Stimulated activated memory B cell treated with anti-CD40 and anti-IgM and Interleukin-4, amounts not matched to agents 10 μg/mL and 1 μg/mL and 100 μg/mL, for 72 hours (primary cell): ENCODE results near the gene GSTA4.
"Not testable (repeated sequence)": the region's sequence is repeated elsewhere in the genome, so short reads cannot be mapped to it uniquely, and the experiment has no call there.

Experiments used
- ATAC-seq: fragments of 150-1000 bp; cut with Tn5 transposase; 2 replicates; pipeline ENCODE4 v1.10.0; 2021
- H3K27ac Mint-ChIP-seq: one replicate; pipeline ENCODE4 v1.8.0; 2022; ENCODE audit warnings: mild to moderate bottlenecking, mixed read lengths
- H3K27me3 Mint-ChIP-seq: one replicate; pipeline ENCODE4 v1.8.0; 2022; ENCODE audit warnings: mixed read lengths
- H3K36me3 Mint-ChIP-seq: one replicate; pipeline ENCODE4 v1.8.0; 2022; ENCODE audit warnings: mixed read lengths
- H3K4me1 Mint-ChIP-seq: one replicate; pipeline ENCODE4 v1.8.0; 2022; ENCODE audit warnings: mixed read lengths
- H3K4me3 Mint-ChIP-seq: one replicate; pipeline ENCODE4 v1.8.0; 2022; ENCODE audit warnings: mild to moderate bottlenecking, moderate library complexity, mixed read lengths
- H3K9me3 Mint-ChIP-seq: one replicate; pipeline ENCODE4 v1.8.0; 2022; ENCODE audit warnings: mixed read lengths

The GSTA4 gene

DNA sequence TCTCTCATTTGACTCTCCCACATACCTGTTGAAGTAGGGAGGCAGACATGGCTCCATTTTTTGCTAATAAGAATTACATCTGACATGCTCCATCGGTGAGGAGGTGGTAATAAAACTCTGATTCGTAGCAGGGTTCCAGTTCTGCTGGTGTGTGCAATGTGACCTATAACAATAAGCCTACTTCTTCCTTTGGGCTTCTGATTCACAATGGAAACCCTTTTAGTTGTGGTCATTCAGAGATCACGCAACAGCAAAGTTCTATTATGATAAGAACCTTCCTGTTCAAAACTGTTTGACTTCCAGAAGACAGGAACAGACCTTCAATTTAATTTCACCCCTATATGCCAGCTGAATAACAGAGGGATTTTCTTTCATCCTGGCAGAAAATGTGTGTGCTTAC is 31.4 kb upstream of the GSTA4 start:
- H3K4me1 Mint-ChIP-seq, result no peaks in the 10 kb centered on the region
- no peak overlapping the region for H3K4me3 Mint-ChIP-seq
- H3K27me3 Mint-ChIP-seq, result no peaks in the 10 kb centered on the region
- H3K36me3 Mint-ChIP-seq, result peaks cover 46% of the 10 kb centered on the region
- no peaks in the 10 kb centered on the region for H3K9me3 Mint-ChIP-seq
- no peak overlapping the region for H3K27ac Mint-ChIP-seq
- no peak for ATAC-seq

DNA sequence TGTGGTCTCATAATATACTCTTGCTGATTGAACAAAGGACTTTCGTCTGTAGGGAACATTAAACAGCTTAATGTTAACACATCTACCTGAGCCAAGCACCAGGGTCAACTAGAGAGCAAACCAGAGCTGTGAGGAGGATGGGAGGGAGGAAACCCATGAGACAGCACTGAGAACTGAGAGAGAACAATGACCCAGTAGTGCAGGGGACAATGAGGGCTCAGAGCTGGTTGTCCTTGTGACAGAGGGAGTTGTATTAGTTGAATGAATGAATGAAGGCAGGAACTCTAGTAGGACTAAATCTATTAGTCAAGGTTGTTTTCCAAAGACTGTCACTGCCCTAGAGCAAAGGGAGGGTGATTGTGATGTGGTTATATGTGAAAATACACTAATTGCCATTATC is 28.2 kb upstream of the GSTA4 start:
- Mint-ChIP-seq H3K27ac (no peak overlapping the region), H3K9me3 (no peaks in the 10 kb centered on the region)

DNA sequence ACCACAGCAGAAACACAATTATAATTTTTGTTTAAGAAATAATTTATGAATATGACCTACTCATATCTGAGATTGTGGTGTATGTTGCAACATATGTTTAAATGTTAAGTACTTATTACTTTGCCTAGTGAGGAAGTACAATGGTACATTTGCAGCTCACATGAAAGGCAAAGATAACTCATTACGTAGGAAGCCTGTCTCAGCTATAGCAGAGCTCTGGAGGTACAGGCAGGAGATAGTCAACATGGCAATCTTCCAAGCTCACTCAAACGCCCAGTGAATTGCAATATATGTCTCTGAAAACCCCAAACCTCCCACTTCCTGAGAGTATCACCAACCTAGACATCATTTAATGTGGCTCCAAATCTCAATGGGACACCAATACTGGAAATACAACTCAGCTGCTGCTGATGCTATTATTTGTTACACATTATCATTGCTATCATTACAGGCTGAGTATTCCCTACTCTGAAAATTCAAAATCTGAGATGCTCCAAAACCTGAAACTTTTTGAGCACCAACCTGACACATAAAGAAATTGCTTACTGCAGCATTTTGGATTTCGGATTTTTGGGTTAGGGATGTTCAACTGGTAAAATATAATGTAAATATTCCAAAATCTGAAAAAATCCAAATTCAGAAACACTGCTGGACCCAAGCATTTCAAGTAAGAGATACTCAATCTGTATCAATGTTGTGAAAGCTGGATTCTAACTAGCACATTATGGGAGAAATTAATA is 25.1 kb upstream of the GSTA4 start:
- Mint-ChIP-seq H3K36me3 (peaks cover 34% of the 10 kb centered on the region), H3K9me3 (no peaks in the 10 kb centered on the region), H3K27me3 (no peaks in the 10 kb centered on the region), H3K27ac (no peak overlapping the region), H3K4me3 (no peak overlapping the region), H3K4me1 (no peaks in the 10 kb centered on the region)
- no peak for ATAC-seq

More for the DNA sequence above, 28.2 kb upstream of the GSTA4 start:
- no peak for ATAC-seq
- H3K27me3 Mint-ChIP-seq, result no peaks in the 10 kb centered on the region
- H3K4me1 Mint-ChIP-seq, result no peaks in the 10 kb centered on the region
- H3K36me3 Mint-ChIP-seq, result peaks cover 28% of the 10 kb centered on the region
- H3K4me3 Mint-ChIP-seq, result no peak overlapping the region

DNA sequence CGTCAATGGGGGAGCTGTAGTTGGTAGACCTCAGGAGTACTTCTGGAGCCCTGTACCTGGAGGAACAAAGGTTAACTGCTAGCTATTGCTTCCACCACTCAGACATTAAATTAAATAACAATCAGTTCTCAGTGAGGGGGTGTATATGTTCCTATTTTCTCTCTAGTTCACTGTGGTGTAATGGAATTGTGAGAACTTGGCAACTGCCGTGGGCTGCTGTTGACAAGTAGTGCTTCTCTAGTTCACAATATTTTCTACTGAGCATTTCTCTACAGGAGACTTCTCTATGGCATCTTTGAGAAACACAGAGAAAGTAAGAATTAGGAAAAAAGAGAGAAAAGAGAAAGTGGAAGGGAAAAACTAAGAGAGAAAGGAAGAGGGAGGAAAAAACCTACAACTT is 23.4 kb upstream of the GSTA4 start:
- Mint-ChIP-seq H3K27me3 (no peaks in the 10 kb centered on the region), H3K4me1 (no peaks in the 10 kb centered on the region), H3K27ac (no peak overlapping the region), H3K36me3 (peaks cover 41% of the 10 kb centered on the region), H3K9me3 (no peaks in the 10 kb centered on the region), H3K4me3 (no peak overlapping the region)
- no peak for ATAC-seq

DNA sequence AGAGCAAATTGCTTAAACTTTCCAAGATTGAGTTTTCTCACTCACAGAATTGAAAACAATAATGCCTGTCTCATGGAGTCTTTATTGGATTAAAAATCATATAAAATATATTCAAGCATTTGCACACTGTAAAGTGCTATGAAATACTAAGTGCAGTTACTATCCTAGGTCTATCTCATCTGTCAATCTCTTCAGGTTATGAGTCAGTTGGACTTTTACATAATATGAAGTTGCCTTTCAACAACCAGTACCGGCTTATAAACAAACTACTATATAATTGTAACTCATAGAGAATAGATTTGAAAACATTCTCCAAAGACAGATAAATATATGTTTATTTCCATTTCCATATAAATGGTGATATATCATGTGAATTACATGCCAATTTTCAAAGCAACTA is 20.4 kb upstream of the GSTA4 start:
- no peaks in the 10 kb centered on the region for H3K9me3 Mint-ChIP-seq
- H3K4me3 Mint-ChIP-seq, result no peak overlapping the region
- no peak for ATAC-seq
- no peaks in the 10 kb centered on the region for H3K27me3 Mint-ChIP-seq
- no peak overlapping the region for H3K27ac Mint-ChIP-seq
- peaks cover 45% of the 10 kb centered on the region for H3K36me3 Mint-ChIP-seq
- H3K4me1 Mint-ChIP-seq, result no peaks in the 10 kb centered on the region

DNA sequence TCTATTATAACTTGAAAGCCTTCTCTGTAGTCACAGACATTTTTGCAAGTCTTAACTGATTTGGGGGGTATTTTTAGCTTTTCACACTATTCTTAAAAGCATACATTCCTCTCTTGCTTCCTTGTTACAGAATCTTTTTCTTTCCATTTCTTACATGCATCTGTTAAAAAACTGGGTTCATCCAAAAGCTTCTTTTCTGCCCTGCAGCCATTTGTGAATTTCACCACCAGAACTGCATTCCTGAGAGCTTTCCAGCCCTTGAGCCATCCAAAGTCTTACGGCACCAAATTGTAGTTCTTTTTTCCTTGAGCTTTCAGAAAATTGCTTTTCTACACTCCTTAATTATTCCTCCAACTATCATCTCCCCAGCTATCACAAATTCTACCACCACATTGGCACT is 19.7 kb upstream of the GSTA4 start:
- Mint-ChIP-seq H3K4me1 (no peaks in the 10 kb centered on the region), H3K27ac (no peak overlapping the region), H3K9me3 (no peaks in the 10 kb centered on the region), H3K27me3 (no peaks in the 10 kb centered on the region), H3K36me3 (peaks cover 52% of the 10 kb centered on the region), H3K4me3 (no peak overlapping the region)
- ATAC-seq, result no peak

DNA sequence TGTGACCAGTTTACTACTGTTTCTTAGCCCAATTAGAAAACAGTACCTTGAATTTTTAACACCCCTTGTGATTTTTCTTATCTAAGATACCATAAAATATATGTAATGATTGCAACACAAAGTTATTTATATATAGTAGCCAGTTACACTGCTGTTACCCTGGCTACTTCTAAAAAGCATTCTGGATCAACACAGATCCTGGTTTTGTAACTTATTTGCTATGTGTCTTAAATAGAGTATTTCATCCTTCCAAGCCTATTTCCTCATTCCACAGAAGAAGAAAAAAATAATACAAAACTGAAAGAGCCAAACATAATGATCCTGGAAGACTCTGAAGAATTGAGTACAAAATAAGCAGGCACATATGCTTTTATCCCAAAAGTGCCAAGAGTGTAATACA is 19.0 kb upstream of the GSTA4 start:
- H3K9me3 Mint-ChIP-seq, result no peaks in the 10 kb centered on the region
- no peak overlapping the region for H3K27ac Mint-ChIP-seq
- ATAC-seq, result no peak
- no peaks in the 10 kb centered on the region for H3K27me3 Mint-ChIP-seq
- no peak overlapping the region for H3K4me3 Mint-ChIP-seq
- H3K4me1 Mint-ChIP-seq, result no peaks in the 10 kb centered on the region
- peaks cover 59% of the 10 kb centered on the region for H3K36me3 Mint-ChIP-seq

DNA sequence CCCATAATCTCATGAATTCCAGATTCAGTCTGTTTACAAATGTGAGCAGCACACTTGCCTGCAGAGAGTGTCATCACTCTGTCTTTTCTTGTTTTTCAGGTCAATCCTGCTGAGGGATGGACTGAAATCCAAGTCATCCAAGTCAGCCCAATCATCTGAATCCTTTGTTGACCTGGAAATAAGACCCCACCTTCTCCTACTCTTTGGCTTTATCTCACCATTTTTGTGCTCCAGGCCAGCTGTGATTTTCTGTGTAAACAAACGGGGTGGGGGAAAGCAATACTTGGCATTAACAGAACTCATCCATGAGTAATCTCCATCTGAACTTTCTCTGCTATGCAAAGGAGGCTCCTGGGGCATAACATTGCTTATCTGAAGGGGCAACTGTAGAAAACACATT is 16.9 kb upstream of the GSTA4 start:
- Mint-ChIP-seq H3K4me1 (no peaks in the 10 kb centered on the region), H3K4me3 (no peak overlapping the region), H3K36me3 (peaks cover 49% of the 10 kb centered on the region), H3K9me3 (no peaks in the 10 kb centered on the region), H3K27ac (no peak overlapping the region), H3K27me3 (no peaks in the 10 kb centered on the region)
- ATAC-seq, result no peak

DNA sequence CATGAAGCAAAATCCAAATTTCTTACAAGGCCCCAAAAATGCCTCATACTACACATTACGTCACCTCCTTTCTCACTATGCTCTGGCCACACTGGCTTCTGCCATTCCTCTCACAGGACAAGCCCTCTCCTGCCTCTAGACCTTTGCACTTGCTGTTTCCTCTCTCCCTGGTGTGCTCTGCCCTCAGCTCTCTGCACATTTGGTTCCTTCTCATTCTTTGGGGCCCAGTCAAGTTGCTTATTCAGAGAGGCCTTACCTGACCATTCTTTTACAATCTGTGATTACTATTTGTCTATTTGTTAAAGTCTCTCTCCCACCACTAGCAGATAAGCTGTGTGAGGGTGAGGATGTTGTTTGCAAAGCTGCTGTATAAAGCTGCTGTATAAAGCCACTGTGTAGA is 15.4 kb upstream of the GSTA4 start:
- Mint-ChIP-seq H3K36me3 (peaks cover 50% of the 10 kb centered on the region), H3K27ac (no peak overlapping the region), H3K4me3 (no peak overlapping the region)

DNA sequence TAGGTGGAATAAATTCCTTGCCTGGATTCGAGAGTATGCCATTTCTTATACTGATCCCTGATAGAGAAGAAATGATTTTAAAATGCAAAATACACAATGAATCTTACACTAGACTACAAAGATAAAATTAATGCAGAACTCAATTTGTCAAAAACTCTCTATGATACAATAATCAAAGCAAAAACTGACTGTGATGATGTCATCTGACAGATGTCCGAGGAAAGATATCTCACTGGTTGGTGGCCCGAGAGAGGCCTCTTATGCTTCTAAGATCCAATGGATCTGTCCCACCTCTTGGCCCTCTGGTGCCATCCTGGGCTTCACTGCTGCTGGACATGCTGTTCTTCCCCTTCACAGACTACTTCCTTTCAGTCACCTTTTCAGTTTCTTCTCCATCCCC is 14.4 kb upstream of the GSTA4 start:
- Mint-ChIP-seq H3K4me3 (no peak overlapping the region), H3K4me1 (no peaks in the 10 kb centered on the region), H3K9me3 (no peaks in the 10 kb centered on the region), H3K27me3 (no peaks in the 10 kb centered on the region), H3K27ac (no peak overlapping the region), H3K36me3 (peaks cover 50% of the 10 kb centered on the region)
- ATAC-seq, result no peak

More for the DNA sequence above, 15.4 kb upstream of the GSTA4 start:
- Mint-ChIP-seq H3K4me1 (no peaks in the 10 kb centered on the region), H3K27me3 (no peaks in the 10 kb centered on the region), H3K9me3 (no peaks in the 10 kb centered on the region)
- no peak for ATAC-seq

DNA sequence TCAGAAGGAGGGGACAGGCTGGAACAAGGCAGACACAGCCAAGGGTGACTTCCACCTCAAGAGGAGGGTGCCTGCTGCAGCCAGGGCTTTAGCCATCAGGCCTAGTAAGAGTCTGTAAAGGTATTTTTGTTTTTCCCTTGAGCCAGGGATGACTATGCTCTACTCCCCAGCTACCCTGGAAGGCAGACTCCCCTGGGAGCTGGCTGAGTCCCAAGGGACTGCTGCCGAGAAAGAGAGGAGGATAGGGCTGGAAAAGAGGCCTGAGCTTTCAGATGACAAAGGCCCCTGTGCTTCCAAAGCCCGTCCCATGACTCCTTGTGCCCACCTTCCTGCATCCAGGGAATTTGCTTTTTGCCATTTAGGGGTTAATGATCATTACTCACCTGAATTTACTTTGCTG is 14.0 kb upstream of the GSTA4 start:
- H3K36me3 Mint-ChIP-seq, result peaks cover 51% of the 10 kb centered on the region
- no peak overlapping the region for H3K27ac Mint-ChIP-seq
- no peaks in the 10 kb centered on the region for H3K27me3 Mint-ChIP-seq
- no peak overlapping the region for H3K4me3 Mint-ChIP-seq
- no peak for ATAC-seq
- H3K4me1 Mint-ChIP-seq, result no peaks in the 10 kb centered on the region
- no peaks in the 10 kb centered on the region for H3K9me3 Mint-ChIP-seq

DNA sequence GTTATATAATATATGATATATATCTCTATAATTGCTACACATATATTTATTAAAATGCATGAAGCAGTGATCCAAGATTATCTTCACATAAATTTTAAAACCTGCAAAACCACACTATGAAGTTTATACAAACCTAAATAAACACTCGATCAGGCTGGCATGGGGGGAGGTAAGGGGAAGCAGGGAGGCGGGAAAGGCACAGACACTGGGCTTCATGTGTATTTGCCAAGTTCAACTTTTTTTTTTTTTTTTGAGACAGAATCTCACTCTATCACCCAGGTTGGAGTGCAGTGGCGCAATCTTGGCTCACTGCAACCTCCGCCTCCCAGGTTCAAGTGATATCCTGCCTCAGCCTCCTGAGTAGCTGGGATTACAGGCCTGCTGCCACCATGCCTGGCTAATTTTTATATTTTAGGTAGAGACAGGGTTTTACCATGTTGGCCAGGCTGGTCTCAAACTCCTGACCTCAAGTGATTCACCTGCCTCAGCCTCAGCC is 13.2 kb upstream of the GSTA4 start:
- not testable (repeated sequence) for H3K4me1 Mint-ChIP-seq, H3K9me3 Mint-ChIP-seq, H3K4me3 Mint-ChIP-seq, ATAC-seq, H3K27me3 Mint-ChIP-seq, H3K27ac Mint-ChIP-seq
- peaks cover 50% of the 10 kb centered on the region for H3K36me3 Mint-ChIP-seq

DNA sequence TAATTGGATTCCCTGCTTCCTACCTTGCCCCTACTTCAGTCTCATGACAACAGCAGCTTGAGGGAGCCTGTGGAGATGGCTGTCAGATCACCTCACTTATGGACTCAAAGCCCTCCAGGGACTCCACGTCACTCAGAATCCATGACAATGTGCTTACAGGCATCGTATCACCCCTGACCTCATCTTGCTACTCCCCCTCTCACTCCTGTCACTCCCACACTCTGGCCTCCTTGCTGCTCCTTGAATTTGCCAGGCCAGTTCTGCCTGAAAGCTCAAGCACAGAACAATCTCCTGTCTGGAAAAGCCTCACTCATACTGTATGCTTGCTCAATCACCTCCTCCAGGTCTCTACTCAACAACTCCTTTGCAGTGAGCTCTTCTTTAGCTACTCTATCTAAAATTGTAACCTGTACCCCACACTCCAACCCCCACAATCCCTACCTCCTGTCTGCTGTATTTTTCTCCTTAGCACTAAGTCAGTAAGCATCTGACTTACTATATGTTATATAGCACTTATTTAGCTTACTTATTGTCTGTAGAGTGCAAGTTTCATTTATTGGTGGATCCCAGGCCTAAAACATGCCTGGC is 10.7 kb upstream of the GSTA4 start:
- no peak for ATAC-seq
- no peaks in the 10 kb centered on the region for H3K9me3 Mint-ChIP-seq
- H3K4me3 Mint-ChIP-seq, result no peak overlapping the region
- H3K27ac Mint-ChIP-seq, result no peak overlapping the region
- H3K4me1 Mint-ChIP-seq, result no peaks in the 10 kb centered on the region
- H3K27me3 Mint-ChIP-seq, result no peaks in the 10 kb centered on the region
- H3K36me3 Mint-ChIP-seq, result peaks cover 44% of the 10 kb centered on the region

DNA sequence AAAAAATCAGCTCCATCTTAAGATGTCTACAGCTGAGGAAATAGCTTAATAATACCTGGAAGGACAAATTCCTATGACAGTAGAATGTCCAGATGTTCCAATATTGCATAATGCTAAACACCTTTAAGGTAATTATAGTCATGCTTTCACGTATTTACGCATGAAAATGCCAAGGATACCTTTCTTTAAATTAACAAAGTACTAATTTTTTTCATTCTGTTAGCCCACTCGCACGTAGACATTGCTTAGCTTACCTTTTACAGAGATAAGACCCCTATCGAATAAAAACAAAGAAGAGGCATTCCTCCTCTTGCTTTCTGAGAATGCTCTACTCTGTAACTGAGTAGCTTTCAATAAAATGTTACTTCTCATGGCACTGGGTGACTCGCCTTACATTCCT is 4.4 kb upstream of the GSTA4 start:
- Mint-ChIP-seq H3K36me3 (peaks cover 5% of the 10 kb centered on the region), H3K4me3 (no peak overlapping the region), H3K27ac (no peak overlapping the region), H3K4me1 (peaks cover 20% of the 10 kb centered on the region), H3K27me3 (no peaks in the 10 kb centered on the region), H3K9me3 (no peaks in the 10 kb centered on the region)
- no peak for ATAC-seq

DNA sequence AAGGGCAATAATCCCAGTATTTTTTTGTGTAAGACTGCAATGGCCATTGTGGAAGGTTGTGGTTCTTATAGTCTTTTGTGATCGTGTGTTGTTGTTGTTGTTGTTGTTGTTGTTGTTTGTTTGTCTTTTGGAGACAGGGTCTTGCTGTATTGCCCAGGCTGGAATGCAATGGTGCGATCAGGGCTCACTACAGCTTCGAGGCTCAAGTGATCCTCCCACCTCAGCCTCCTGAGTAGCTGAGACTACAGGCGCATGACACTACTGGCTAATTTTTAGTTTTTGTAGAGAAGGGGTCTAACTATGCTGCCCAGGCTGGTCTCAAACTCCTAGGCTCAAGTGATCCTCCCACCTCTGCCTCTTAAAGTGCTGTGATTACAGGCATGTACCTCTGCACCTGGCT is 3.5 kb upstream of the GSTA4 start:
- H3K27me3 Mint-ChIP-seq, result no peaks in the 10 kb centered on the region
- H3K27ac Mint-ChIP-seq, result no peak overlapping the region
- H3K9me3 Mint-ChIP-seq, result no peaks in the 10 kb centered on the region
- no peak overlapping the region for H3K4me3 Mint-ChIP-seq
- H3K36me3 Mint-ChIP-seq, result no peaks in the 10 kb centered on the region
- peaks cover 23% of the 10 kb centered on the region for H3K4me1 Mint-ChIP-seq
- no peak for ATAC-seq

DNA sequence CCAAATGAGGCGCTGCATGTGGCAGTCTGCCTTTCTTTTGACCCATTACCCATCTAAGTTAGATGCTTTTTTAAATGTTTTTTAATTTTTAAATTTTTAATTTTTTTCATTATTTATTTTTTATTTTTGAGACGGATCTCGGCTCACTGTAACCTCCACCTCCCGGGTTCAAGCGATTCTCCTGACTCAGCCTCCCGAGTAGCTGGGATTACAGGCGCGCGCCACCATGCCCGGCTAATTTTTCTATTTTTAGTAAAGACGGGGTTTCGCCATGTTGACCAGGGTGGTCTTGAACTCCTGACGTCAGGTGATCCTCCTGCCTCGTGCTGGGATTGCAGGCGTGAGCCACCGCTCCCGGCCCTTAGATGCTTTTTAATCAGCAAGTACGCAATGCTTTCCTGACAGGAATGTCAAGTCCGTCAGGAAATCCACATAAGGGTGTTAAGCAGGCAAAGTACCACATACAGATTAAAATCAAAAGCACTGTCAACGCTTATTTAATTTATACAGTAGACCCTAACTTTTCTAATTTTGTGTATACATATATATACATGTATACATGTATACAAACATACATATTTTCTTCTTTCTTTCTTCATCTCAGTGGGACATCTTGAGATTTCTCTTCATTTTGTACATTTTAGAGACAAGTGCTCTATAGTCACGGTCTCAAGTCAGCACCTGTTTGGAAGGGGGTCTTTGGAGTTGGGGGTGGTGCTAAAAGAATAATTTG is 995 bp upstream of the GSTA4 start:
- Mint-ChIP-seq H3K9me3 (no peaks in the 10 kb centered on the region), H3K27me3 (no peaks in the 10 kb centered on the region), H3K4me1 (peaks cover 23% of the 10 kb centered on the region), H3K4me3 (peak overlapping the region; percentile 84), H3K27ac (peak overlapping the region; percentile 90), H3K36me3 (no peaks in the 10 kb centered on the region)
- no peak for ATAC-seq
